CD4-positive, alpha-beta T cell treated with Interferon gamma for 1 hour (primary cell): ENCODE results near the gene SLC39A11.
"Not testable (repeated sequence)": the region's sequence is repeated elsewhere in the genome, so short reads cannot be mapped to it uniquely, and the experiment has no call there.

Experiments
- DNase-seq: peaks from one replicate; pipeline ENCODE4 v3.0.0-alpha.2; 2020

The SLC39A11 gene

DNA sequence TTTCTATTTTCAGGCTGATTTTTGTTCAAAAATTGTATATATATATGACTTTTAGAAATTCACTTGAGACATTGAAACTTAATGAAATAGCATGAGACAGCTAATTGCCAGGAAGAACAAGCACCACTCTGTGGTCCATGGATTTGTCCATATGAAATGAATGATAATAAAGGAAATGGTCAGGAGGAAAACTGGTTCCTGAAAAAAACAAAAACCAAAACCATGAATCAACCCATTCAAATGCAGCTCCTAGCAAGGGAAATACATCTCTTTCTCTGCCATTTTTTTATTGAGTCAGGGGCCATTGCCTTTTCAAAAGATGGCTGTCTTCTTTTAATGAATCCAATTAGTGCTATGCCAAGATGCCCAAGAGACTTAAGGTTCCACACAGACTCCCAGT is 230.7 kb downstream of the SLC39A11 start:
- DNase-seq: no peak

DNA sequence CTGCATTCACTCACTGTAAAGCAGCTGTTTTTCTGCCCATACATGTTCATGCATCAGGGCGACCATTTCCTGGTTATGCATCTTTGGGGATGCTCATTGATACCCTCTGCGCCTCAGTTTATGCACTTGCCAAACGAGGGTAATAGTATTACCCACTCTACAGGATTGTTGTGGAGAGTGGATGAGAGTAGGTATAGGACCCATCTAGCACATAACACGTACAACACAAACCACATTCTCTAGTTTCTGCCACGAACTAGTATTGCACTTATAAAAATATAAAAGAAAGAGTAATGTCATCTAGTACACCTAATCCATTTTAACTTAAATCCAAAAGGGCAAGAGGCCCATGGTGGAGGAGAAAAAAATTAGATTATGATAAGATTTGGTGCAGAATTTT is 231.7 kb downstream of the SLC39A11 start:
- no peak for DNase-seq

DNA sequence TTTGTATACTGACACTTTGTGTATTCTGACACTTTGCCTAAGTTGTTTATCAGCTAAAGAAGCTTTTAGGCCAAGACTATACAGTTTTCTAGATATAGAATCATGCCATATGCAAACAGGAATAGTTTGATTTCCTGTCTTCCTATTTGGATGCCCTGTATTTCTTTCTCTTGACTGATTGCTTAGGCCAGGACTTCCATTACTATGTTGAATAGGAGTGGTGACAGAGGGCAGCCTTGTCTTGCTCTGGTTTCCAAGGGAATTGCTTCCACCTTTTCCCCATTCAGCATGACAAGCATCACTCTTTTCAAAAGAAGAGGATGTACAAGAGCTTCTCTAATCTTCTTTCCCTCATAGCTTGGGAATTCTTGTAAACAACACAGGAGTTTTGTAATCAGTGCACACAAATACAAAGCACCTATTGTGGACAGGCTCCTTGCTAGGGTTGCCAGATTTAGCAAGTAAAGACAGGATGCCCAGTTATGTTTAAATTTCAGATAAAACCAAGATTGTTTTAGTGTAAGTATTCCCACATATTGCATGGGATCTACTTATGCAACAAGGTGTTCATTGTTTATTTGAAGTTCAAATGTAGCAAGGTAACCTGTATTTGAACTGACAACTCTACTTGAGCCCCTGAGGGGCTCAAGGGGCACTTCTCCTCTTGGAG is 233.5 kb downstream of the SLC39A11 start:
- no peak for DNase-seq

DNA sequence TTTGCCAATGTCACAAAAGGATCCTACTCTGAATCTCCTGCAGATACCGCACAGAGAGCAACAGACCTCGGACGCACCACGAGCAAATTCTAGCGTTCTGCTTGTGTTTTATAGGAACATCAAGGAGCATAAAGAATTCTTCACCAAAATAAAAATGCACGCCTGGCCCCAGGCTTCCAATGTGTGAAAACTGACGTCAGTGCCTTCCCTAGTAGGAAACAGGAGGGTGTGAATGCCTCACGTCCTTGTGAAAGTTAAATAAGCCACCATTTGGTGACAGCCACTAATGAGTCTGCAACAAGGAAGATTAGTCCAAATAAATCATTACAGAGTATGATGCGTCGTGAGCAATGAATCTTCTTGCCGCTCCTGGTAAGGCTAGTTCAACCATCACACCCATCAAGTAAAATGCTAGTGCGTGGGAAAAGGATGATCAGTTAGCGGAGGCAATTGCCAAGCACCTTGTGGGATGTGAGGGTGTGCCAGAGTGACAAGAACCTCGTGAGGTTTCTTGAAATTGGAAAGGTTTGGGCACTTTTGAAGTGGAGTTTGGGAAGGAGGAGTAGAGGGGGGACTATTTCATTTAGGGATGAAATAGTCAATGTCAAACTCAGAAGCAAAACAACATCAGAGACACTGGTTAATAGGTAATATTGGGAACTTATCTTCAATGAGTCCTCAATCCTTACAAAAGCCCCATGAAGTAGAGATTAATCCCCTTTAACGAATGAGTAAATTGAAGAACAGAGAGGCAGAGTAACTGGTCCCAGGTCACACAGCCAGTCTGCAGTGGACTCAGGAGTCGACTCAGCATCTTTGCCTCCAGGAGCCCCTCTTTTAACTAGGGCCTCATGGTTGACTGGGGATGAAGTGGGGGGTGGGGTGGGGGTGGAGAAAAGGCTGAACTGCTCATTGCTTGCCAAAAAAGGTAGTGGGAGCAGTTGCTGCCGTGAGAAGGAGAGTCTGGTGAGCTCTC is 238.8 kb downstream of the SLC39A11 start:
- DNase-seq: no peak

DNA sequence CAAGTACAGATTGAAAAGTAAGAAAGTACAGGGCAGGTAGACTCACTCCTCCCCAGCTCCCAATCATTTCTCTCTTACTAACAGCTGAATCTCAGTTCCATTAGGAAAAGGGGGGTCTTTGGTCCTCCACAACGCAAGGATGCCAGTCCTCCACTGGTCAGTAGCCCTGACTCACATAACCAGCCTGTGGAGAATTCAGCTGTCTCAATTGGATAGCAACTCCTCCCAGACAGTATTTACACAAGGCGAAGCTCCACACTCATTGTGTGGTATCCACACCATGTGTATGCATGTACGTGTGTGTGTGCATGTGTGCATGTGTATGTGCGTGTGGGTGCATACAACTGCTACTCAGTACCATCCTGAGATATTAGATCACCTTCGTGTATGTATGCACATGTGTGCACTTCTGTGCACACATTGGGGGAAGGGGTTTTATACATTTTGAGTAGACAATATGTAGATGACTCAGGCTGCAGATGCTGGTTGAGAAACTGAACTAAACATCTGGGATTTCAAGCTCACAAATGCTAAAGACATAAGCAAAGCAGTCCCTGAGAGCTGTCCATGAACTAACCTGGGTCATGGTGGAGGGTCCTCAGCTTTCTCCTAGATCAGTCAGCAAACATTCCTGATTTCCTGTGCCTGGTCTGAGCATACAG is 240.1 kb downstream of the SLC39A11 start:
- DNase-seq: no peak

DNA sequence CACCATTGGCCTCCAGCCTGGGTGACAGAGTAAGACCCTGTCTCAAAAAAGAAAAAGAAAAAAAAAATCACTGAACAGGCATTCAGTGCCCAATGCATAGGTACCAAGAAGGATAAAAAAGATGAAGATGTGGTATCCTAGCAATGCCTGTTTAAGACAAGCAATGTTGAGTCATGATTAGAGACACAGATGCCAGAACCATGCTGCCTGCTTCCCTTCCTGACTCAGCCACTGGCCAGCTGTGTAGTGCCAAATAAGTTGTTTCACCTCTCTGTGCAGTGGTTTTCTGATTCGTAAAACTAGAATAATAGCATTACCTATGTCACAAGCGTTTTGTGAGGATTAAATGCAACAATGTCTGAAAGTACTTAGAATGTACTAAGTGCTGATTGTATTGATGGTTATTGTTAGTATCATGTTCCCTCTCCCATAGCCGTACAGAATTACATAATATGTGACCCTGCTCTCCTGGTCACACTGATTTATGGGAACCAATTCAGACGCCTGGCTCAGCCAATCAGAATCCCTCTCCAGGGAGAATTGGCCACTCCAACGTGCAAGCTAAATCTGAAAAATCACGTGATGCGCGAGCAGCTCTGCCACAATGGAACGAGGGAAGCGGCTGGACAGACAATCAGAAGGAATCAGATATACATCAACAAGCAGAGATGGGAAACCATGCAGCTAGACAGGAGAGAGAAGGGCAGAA is 241.9 kb downstream of the SLC39A11 start:
- no peak for DNase-seq

DNA sequence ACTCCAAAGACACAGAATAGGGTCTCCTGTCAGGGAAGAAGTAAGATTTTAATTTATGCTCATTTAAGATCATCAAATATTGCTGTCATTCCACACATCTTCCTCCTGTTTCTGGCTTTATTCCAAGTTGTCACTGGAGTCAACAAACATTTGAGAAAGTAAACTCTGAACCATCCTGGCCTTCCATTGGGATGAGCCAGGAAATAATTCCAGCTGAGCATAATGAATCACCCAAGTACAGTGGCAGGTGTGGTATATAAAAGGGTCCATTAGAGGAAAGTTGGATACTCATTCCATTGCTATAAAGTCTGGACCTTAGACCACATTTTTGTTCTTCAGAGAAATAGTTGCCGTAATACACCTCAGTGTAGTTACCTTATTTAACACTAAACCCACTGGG is 246.1 kb downstream of the SLC39A11 start:
- DNase-seq: no peak

DNA sequence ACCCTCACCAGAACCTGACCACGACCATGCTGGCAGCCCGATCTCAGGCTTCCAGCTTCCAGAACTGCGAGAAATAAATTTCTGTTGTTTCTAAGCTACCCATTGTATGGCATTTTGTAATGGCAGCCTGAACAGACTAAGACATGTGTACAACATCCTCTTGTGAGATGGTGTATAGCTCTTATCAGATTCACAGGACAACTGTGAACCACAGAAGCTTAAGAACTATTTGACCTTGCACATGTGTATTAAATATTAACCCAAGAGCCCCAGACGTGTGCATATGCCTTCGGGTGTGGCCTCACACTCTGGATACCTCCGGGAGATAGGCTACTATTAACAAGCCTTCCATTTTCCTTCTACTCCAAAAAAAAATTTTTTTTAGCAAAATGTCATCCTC is 248.9 kb downstream of the SLC39A11 start:
- DNase-seq: no peak

DNA sequence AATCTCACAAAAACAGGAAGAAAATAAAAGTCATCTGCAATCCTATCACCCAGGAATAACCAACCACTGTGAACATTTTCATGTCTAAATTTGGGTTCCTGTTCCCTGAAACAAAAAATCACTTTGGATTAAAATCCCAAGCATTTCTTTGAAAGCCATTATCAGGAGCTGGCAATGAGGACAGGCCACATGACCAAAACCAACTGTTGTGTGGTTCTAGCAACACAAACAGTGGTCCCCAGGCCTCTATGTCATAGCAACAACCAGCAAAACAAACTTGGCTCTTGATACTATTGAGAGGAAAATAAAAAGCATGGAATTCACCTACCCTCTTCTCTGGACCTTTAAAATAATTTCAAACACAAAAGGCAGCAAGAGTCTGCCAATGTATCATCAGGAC is 252.5 kb downstream of the SLC39A11 start:
- DNase-seq: no peak

DNA sequence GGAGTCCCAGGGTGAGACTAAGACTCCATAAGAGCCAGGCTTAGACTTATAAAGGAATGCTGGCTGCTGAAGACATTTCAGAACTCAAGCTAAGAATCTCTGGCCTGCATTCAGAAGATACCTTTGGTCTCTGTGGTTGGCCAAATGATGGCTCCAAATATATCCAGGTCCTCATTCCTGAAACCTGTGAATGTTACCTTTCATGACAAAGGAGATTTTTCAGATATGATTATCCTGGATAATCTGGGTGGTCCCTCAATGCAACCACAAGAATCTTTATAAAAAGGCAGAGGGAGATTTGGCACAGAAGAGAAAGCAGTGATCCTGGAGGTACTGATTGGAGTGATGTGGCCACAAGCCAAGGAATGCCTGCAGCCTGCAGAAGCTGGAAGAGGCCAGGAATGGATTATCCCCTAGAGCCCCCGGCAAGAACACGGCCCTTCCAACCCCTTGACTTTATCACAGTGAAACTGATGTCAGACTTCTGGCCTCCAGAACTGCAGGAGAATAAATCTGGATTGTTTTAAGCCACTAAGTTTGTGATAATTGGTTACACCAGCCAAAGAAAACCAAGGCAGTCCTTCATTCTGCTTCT is 253.3 kb downstream of the SLC39A11 start:
- no peak for DNase-seq

DNA sequence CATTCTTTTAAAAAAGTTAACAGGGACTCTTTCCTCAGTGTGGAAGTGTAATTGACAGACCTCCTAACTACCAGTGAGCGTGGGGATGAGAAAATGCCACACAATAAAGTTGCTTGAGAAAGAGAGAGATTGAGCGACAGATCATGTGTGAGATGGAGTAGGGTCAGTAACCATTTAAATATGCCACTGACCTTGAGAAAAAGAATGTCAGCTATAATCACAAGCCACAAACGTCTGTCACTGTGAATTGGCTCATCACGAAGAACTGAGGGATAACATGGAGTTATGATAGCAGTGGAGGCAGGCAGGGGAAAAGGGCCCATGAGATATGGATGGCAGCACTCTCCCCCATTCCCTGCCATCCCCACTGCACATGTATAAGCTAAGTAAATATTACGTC is 253.9 kb downstream of the SLC39A11 start:
- no peak for DNase-seq

DNA sequence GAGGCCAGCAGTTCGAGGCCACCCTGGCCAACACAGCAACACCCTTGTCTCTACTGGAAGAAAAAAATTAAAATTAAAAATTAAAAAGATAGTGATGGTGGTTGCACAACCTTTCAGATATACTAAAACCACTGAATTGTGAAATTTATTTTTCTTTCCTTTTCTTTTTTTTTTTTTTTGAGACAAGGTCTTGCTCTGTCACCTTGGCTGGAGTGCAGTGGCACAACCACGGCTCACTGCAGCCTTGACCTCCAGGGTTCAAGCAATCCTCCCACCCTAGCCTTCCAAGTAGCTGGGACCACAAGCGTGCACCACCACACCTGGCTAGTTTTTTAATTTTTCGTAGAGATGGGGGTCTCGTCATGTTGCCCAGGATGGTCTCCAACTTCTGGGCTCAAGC is 254.4 kb downstream of the SLC39A11 start:
- no peak for DNase-seq

DNA sequence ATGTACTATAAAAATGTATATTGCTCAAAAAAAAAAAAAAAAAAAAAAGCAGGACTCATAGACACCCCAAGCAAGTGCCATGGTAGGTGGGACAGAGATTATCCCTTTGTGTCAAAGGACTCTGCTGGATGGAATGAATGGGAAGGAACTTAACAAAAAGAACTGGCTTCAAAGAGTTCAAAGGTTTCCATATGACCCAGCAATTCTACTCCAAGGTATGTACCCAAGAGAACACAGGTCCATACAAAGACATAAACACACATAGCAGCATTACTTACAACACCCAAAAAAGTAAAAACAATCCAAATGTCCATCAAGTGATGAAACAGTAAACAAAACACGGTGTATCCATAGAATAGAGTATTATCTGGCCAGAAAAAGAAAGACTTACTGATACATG is 255.2 kb downstream of the SLC39A11 start:
- no peak for DNase-seq

DNA sequence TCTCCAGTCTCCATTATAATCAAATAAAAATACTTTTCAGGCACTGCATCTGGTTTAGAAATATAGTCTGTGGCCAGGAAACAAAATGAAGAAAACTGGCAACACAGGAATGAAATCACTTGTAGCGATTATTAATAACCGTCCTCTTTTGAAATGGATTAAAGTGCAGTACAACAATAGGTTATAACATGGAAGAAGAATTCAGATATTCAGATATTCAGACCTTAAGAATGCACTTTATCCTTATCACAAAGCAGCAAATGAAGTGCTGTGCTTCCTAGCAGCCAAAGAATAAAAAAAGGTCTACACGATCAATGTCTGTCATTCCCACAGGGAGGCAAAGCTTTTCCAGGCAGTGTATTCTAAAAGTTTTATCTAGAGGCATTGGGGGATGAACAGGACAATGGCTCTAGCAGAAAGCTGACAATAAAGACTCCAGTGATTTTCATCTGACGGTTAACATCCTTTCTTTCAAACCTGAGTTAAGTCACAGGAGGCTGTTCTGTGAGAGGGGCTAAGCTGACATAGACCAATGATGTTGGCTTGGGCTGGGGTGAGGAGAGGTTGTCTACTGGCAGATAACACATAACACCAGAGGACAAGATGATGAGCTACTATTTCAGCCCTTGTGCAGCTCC is 259.2 kb downstream of the SLC39A11 start:
- DNase-seq: no peak

DNA sequence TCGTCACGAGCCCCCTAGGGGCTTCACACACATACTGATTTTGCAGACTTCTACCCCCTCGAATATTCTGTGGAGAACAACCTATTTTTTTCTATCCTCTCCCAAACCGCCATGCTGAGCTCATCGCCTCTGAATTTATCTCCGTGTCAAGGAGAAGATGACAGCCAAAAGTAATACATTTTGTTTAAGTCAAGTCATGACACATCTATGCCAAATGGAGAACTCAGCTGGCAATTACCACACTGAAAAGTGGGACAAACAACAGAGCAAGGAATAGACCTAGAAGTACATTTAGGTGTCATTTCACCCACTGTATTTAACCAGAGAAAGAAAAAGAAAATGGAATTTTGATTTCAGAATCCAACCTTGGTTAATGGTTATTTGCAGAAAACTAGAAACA is 260.2 kb downstream of the SLC39A11 start:
- no peak for DNase-seq

DNA sequence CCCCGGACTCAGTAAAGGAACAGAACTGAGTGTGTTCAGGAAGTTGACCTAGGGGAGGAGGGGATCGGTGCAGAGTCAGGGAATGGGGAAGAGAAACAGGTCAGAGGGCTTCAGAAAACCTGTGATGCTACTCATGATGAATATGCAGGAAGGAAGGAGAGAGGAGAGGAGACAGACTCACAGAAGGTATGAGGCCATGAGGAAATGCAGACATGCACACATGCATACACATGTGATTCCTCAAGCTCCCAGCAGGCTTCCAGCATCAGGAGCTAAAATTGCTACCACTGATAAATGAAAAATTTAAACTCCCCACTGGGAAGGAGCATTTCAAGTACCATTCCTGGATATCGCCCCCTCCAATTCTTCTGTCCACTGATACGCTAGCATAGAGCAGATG is 262.6 kb downstream of the SLC39A11 start:
- DNase-seq: no peak

DNA sequence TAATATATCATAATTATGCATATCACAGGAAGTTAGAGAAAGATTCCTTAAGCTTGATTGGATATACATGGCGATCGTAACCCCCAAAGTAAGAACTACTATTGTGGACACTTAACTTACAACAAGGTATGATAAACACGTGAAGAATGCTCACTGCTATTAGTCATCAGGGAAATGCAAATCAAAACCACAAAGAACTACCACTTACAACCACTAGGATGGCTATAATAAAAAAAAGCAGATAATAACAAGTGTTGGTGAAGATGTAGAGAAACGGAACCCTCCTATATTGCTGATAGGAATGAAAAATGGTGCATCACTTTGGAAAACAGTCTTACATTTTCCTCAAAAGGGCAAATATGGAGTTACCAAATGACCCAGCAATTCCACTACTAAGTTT is 265.9 kb downstream of the SLC39A11 start:
- DNase-seq: no peak

DNA sequence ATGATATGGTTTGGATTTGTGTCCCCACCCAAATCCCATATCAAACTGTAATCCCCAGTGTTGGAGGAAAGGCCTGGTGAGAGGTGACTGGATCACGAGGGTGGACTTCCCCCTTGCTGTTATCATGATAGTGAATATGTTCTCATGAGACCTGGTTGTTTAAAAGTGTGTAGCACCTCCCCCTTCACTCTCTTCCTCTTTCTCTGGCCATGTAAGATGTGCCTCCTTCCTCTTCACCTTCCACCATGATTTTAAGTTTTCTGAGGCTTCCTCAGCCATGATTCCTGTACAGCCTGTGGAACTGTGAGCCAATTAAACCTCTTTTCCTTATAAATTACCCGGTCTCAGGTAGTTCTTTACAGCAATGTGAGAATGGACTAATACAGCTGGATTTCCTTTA is 266.4 kb downstream of the SLC39A11 start:
- not testable (repeated sequence) for DNase-seq

DNA sequence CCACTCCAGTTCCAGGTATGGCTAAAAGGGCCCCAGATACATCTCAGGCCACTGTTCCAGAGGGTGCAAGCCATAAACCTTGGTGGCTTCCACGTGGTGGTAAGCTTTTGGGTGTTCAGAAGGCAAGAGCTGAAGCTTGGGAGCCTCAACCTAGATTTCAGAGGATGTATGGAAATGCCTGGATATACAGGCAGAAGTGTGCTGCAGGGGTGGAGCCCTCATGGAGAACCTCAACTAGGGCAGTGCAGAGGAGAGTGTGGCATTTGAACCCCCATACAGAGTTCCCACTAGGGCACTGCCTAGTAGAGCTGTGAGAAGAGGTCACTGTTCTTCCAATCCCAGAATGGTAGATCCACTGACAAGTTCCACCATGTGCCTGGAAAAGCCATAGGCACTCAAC is 267.3 kb downstream of the SLC39A11 start:
- no peak for DNase-seq

DNA sequence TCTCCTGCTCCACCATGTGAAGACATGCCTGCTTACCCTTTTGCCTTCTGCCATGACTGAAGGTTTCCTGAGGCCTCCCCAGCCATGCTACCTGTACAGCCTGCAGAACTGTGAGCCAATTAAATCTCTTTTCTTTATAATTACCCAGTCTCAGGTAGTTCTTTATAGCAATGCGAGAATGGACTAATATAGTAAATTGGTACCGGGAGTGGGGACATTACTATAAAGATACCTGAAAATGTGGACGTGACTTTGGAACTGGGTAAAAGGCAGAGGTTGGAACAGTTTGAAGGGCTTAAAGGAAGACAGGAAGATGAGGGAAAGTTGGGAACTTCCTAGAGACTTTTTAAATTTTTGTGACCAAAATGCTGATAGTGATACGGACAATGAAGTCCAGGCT is 268.2 kb downstream of the SLC39A11 start:
- DNase-seq: not testable (repeated sequence)

DNA sequence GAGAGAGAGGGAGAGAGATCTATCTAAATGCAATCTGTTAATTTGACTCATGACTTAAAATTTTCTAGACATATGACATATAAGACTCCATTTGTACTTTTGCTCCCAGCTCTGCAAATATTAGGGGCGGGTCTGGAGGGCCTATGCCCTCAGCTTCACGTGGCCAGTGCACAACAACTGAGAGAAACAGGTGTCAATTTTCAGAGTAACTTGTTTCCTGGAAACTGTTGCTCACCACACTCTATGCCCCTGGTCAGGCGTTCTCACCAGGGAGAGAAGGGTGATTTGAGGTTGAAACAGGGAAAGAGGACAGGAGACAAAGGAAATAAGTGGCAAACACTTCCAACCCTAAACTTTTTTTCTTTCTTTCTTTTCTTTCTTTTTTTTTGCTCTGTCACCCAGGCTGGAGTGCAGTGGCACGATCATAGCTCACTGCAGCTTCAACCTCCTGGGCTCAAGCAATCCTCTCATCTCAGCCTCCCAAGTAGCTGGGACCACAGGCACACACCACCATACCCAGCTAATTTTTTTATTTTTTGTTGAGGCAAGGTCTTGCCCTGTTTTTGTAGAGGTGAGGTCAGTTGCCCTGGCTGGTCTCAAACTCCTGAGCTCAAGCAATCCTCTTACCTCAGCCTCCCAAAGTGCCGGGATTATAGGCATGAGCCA is 270.0 kb downstream of the SLC39A11 start:
- no peak for DNase-seq

DNA sequence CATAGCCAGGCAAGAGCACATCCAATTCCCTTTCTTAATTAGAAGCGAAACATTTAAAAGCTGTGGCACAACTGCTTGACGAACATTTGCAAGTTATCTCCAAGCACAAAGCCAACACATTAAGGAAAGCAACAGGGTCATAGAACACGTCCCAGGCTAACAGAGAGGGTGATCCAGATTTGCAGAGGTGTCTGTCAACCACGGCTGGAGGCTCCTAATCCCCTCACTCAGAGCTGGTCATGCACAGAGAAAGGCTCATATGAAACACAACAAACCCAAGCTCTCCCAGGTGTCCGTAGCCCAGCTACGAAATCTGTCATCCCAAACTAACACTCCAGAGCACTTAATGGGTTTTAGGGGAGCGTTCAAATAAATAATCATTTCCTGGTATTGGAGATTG is 276.1 kb downstream of the SLC39A11 start:
- DNase-seq: no peak
